Measurements from ENCODE around the gene PRKCH. TPM values are rescaled to one million over a fixed set of nuclear protein-coding genes. Genes with fewer than 3 reads are reported as not detected.
A peak's percentile ranks its signal among the peaks of the same experiment; 100 is the strongest.
"Not testable (repeated sequence)": the region's sequence is repeated elsewhere in the genome, so short reads cannot be mapped to it uniquely, and the experiment has no call there.

Gene PRKCH
- total and polyA plus RNA-seq, 2 donors from 2014 or later = 8.3 to 47.0 TPM

DNA sequence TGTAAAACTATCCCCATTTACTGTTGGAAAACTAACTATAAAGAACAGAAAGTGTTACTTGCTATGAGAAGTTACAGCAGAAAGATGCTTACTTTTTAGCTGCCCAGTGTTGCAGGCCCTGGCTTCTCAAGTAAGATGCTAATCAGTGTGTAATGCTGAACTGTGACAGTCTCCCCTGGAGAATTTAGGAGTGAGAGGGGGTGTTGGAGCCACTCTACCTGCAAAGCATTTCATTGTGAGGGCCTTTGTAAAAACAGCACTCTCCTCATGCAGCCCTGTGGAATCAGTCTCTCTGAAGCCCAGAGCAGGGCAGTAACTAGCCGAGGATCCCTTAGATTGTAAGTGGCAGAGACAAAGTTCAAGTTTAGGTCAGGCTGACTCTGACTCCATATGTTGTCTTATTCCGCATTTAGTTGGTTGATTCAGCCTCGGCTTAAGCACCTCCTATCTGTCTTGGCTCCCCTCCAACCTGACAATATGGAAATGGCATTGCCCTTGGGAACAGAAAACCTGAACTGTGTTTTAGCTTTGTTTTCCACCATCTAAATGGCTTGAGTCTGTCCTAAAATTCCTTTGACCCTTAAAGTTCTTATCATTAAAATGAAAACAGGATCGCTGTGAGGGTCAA lies 141.3 kb downstream of the PRKCH start:
- Histone ChIP-seq H3K9me3 (ENCODE audit: control insufficient read depth in 2 of 3, insufficient read depth in 1 of 3, low read length in 3 of 3) (no peaks in the 10 kb centered on the region), H3K9ac (ENCODE audit: low read length in 3 of 3) (peak overlapping the region in 1 of 3 donors; percentile 48), H3K27ac (ENCODE audit: low read depth in 2 of 2, low read length in 2 of 2) (no peak overlapping the region), H3K36me3 (ENCODE audit: control insufficient read depth in 2 of 3, insufficient read depth in 3 of 3, low read length in 3 of 3) (peaks cover 0 to 4% (median 0%) of the 10 kb centered on the region in 3 donors), H3K27me3 (ENCODE audit: control insufficient read depth, insufficient read depth, low read length) (no peaks in the 10 kb centered on the region), H3K4me1 (ENCODE audit: control insufficient read depth in 2 of 3, insufficient read depth in 2 of 3, low read depth in 1 of 3, low read length in 3 of 3) (peaks cover 0 to 8% (median 6%) of the 10 kb centered on the region in 3 donors), H3K4me3 (ENCODE audit: low read length in 3 of 3) (no peak overlapping the region)
- FAIRE-seq (no peak), DNase-seq (peak in 2 of 5 donors; percentile 27 to 50)
- TF ChIP-seq CTCF (IDR thresholded peaks at IDR 0.05; ENCODE audit: borderline replicate concordance, extremely low read depth, insufficient read depth) = no peak
- intact Hi-C loops (cut with DNase I) = loop anchor here (10.0 kb wide), 1 partner anchor 272 kb away; no protein-coding TSS in a partner anchor

- intact Hi-C loops (cut with DNase I) = loop anchor here (10.0 kb wide), 1 partner anchor 271 kb away; no protein-coding TSS in a partner anchor
- H3K27ac ChIP-seq (ENCODE audit: low read depth in 2 of 2, low read length in 2 of 2) = no peak overlapping the region
- TF ChIP-seq CTCF (IDR thresholded peaks at IDR 0.05; ENCODE audit: borderline replicate concordance, extremely low read depth, insufficient read depth) = no peak
Observed at GRCh38 chr14:61463664-61464285, 142.4 kb downstream of the PRKCH start.

DNA sequence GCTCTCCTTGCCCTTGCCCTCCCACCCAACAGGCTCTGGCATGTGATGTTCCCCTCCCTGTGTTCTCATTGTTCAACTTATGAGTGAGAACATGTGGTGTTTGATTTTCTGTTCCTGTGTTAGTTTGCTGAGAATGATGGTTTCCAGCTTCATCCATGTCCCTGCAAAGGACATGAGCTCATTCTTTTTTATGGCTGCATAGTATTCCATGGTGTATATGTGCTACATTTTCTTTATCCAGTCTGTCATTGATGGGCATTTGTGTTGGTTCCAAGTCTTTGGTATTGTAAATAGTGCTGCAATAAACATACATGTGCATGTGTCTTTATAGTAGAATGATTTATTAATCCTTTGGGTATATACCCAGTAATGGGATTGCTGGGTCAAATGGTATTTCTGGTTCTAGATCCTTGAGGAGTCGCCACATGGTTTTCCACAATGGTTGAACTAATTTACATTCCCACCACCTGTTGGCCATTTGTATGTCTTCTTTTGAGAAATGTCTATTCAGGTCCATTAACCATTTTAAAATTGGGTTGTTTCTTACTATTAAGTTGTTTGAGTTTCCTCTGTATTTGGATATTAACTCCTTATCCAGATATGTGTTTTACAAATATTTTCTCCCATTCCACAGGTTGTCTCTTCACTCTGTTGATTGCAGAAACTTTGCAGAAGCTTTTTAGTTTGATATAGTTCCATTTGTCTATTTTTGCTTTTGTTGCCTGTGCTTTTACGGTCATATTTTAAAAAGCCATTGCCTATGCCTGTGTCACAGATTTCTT lies 143.4 kb downstream of the PRKCH start:
- intact Hi-C loops (cut with DNase I) = loop anchor here (10.0 kb wide), 1 partner anchor 270 kb away; no protein-coding TSS in a partner anchor
- H3K36me3 ChIP-seq (ENCODE audit: control insufficient read depth in 2 of 3, insufficient read depth in 3 of 3, low read length in 3 of 3); H3K27ac ChIP-seq (ENCODE audit: low read depth in 2 of 2, low read length in 2 of 2); H3K9ac ChIP-seq (ENCODE audit: low read length in 3 of 3); H3K4me3 ChIP-seq (ENCODE audit: low read length in 3 of 3); DNase-seq; H3K4me1 ChIP-seq (ENCODE audit: control insufficient read depth in 2 of 3, insufficient read depth in 2 of 3, low read depth in 1 of 3, low read length in 3 of 3); H3K9me3 ChIP-seq (ENCODE audit: control insufficient read depth in 2 of 3, insufficient read depth in 1 of 3, low read length in 3 of 3); FAIRE-seq; H3K27me3 ChIP-seq (ENCODE audit: control insufficient read depth, insufficient read depth, low read length): not testable (repeated sequence)

More at GRCh38 chr14:61463664-61464285, 142.4 kb downstream of the PRKCH start:
- DNase-seq (no peak), FAIRE-seq (no peak)
- peaks cover 0 to 8% (median 6%) of the 10 kb centered on the region in 3 donors for H3K4me1 ChIP-seq (ENCODE audit: control insufficient read depth in 2 of 3, insufficient read depth in 2 of 3, low read depth in 1 of 3, low read length in 3 of 3)
- H3K9me3 ChIP-seq (ENCODE audit: control insufficient read depth in 2 of 3, insufficient read depth in 1 of 3, low read length in 3 of 3) = no peaks in the 10 kb centered on the region
- peaks cover 0 to 2% (median 0%) of the 10 kb centered on the region in 3 donors for H3K36me3 ChIP-seq (ENCODE audit: control insufficient read depth in 2 of 3, insufficient read depth in 3 of 3, low read length in 3 of 3)
- no peak overlapping the region for H3K9ac ChIP-seq (ENCODE audit: low read length in 3 of 3)
- H3K27me3 ChIP-seq (ENCODE audit: control insufficient read depth, insufficient read depth, low read length) = no peaks in the 10 kb centered on the region
- H3K4me3 ChIP-seq (ENCODE audit: low read length in 3 of 3) = no peak overlapping the region

All from kidney (tissue), 14 donors.